Measurements from ENCODE around the gene VWA8.
"Not testable (repeated sequence)": the region's sequence is repeated elsewhere in the genome, so short reads cannot be mapped to it uniquely, and the experiment has no call there.

- TF ChIP-seq KDM5A (IDR thresholded peaks at IDR 0.05; ENCODE audit: low read length); SP2 (IDR thresholded peaks at IDR 0.05; ENCODE audit: low read length); ATF2 (IDR thresholded peaks at IDR 0.05; ENCODE audit: low read length); CTCF (IDR thresholded peaks at IDR 0.05; ENCODE audit: control extremely low read depth in 1 of 3, insufficient read depth in 1 of 3, low read depth in 1 of 3, low read length in 3 of 3); EZH2 (IDR thresholded peaks at IDR 0.05; ENCODE audit: low read depth, low read length, severe bottlenecking); POLR2AphosphoS5 (IDR thresholded peaks at IDR 0.05; ENCODE audit: low read depth, low read length); RFX5 (IDR thresholded peaks at IDR 0.05; ENCODE audit: borderline replicate concordance, low read depth, low read length); HDAC2 (IDR thresholded peaks at IDR 0.05; ENCODE audit: borderline replicate concordance in 1 of 2, low read depth in 2 of 2, low read length in 2 of 2); NANOG (IDR thresholded peaks at IDR 0.05; ENCODE audit: insufficient read depth, low read depth, low read length, poor library complexity, severe bottlenecking); SIN3A (conservative IDR thresholded peaks at IDR 0.05 in 1 of 2, IDR thresholded peaks at IDR 0.05 in 1 of 2; ENCODE audit: low read depth in 1 of 2, low read length in 2 of 2); POU5F1 (IDR thresholded peaks at IDR 0.05; ENCODE audit: low read depth, low read length); CREB1 (IDR thresholded peaks at IDR 0.05); JUND (IDR thresholded peaks at IDR 0.05; ENCODE audit: low read length): not testable (repeated sequence)
Observed at GRCh38 chr13:41573640-41574039, 387.3 kb downstream of the VWA8 start.
